Hair follicular keratinocyte (primary cell): ENCODE results near the gene DPEP2. TPM values are rescaled to one million over a fixed set of nuclear protein-coding genes. Genes with fewer than 3 reads are reported as not detected.

Experiments
- total RNA-seq: library from RNA; depleted of rRNA; stranded (reverse); fragments of >200 nt; gene quantifications from 2 replicates; pipeline ENCODE4 v1.2.3, GENCODE V29; 2015

DPEP2 gene
- not detected in 2 replicates for total RNA-seq

GRCh38 chr16:67998779-67999688, at the start of gene DPEP2:
Gene DPEP2, minus strand, starts transcription at chr16:67999484. Its CDS starts 6,272 bp downstream, at chr16:67993212.

GRCh38 chr16:68022728-68023537, 23.6 kb upstream of the DPEP2 start, which contains the start of the genes DDX28 and DUS2:
Gene DDX28, minus strand, starts transcription at chr16:68023232. Its CDS starts 30 bp downstream, at chr16:68023202.
Gene DUS2, plus strand, starts transcription at chr16:68023284. Its CDS starts 14,740 bp downstream, at chr16:68038024.

GRCh38 chr16:68015681-68016080, 16.4 kb upstream of the DPEP2 start, which contains the start of gene DPEP2NB:
Gene DPEP2NB, minus strand, starts transcription at chr16:68015911. Its CDS starts 141 bp downstream, at chr16:68015770.

GRCh38 chr16:67979955-67980678, 19.2 kb downstream of the DPEP2 start, which contains the start of gene DPEP3:
Gene DPEP3, minus strand, starts transcription at chr16:67980499. Its CDS starts 119 bp downstream, at chr16:67980380.

GRCh38 chr16:67968400-67969253, 30.7 kb downstream of the DPEP2 start, which contains the start of gene SLC12A4:
Gene SLC12A4, minus strand, starts transcription at chr16:67968637. Its CDS starts 84 bp downstream, at chr16:67968553.

GRCh38 chr16:67943619-67944504, 55.4 kb downstream of the DPEP2 start, which contains the start of gene LCAT:
Gene LCAT, minus strand, starts transcription at chr16:67944120. Its CDS starts 19 bp downstream, at chr16:67944101.

Other genes with a start within 250 kb of the DPEP2 start
- 3.7 TPM in 2 replicates for gene RANBP10, start 192.9 kb downstream of the DPEP2 start, total RNA-seq
- 0.30 TPM in 1 of 2 replicates, not detected in the other for gene TSNAXIP1, start 192.6 kb downstream of the DPEP2 start, total RNA-seq
- 28.3 and 57.1 TPM in 2 replicates for gene THAP11, start 157.2 kb downstream of the DPEP2 start, total RNA-seq
- 313 and 331 TPM in 2 replicates for gene NUTF2, start 152.6 kb downstream of the DPEP2 start, total RNA-seq
- gene CENPT, start 151.8 kb downstream of the DPEP2 start, total RNA-seq, result 18.8 and 19.5 TPM in 2 replicates
- 42.2 and 43.0 TPM in 2 replicates for gene EDC4, start 126.4 kb downstream of the DPEP2 start, total RNA-seq
- not detected in 2 replicates for gene NRN1L, start 114.6 kb downstream of the DPEP2 start, total RNA-seq
- 6.2 and 7.4 TPM in 2 replicates for gene PSKH1, start 106.2 kb downstream of the DPEP2 start, total RNA-seq
- gene CTRL, start 67.6 kb downstream of the DPEP2 start, total RNA-seq, result 0.23 and 1.4 TPM in 2 replicates
- gene PSMB10, start 62.6 kb downstream of the DPEP2 start, total RNA-seq, result 28.8 and 33.7 TPM in 2 replicates
- 6.0 and 9.6 TPM in 2 replicates for gene LCAT, start 55.4 kb downstream of the DPEP2 start, total RNA-seq
- 40.9 and 54.0 TPM in 2 replicates for gene SLC12A4, start 30.8 kb downstream of the DPEP2 start, total RNA-seq
- gene DPEP3, start 19.0 kb downstream of the DPEP2 start, total RNA-seq, result 0.27 TPM in 1 of 2 replicates, not detected in the other
- gene DPEP2NB, start 16.4 kb upstream of the DPEP2 start, total RNA-seq, result not detected in 2 replicates
- 7.2 and 9.6 TPM in 2 replicates for gene DDX28, start 23.7 kb upstream of the DPEP2 start, total RNA-seq
- gene DUS2, start 23.8 kb upstream of the DPEP2 start, total RNA-seq, result 27.6 and 45.1 TPM in 2 replicates
- 8.4 and 10.7 TPM in 2 replicates for gene NFATC3, start 85.9 kb upstream of the DPEP2 start, total RNA-seq
- gene ESRP2, start 236.6 kb upstream of the DPEP2 start, total RNA-seq, result 15.7 and 24.9 TPM in 2 replicates
- 13.9 and 15.4 TPM in 2 replicates for gene PLA2G15, start 245.9 kb upstream of the DPEP2 start, total RNA-seq